IPS-11a (cell line): ENCODE results near the gene BTBD1.

ENCODE experiments used
- H3K4me3 ChIP-seq: one replicate; pipeline ENCODE4 v1.5.1; 2013; ENCODE audit warnings: low read depth, low read length, control low read depth

Gene BTBD1

GRCh38 chr15:82999426-82999825, 67.6 kb downstream of the BTBD1 start:
- no peak overlapping the region for H3K4me3 ChIP-seq

GRCh38 chr15:82995938-82996337, 71.1 kb downstream of the BTBD1 start:
- no peak overlapping the region for H3K4me3 ChIP-seq

GRCh38 chr15:82995076-82995475, 72.0 kb downstream of the BTBD1 start:
- H3K4me3 ChIP-seq, result no peak overlapping the region

GRCh38 chr15:82993144-82993543, 73.9 kb downstream of the BTBD1 start:
- H3K4me3 ChIP-seq, result no peak overlapping the region

- H3K4me3 ChIP-seq, result no peak overlapping the region
Observed at GRCh38 chr15:82992436-82992998, 74.5 kb downstream of the BTBD1 start.

- peak overlapping the region; percentile 99 for H3K4me3 ChIP-seq
Observed at GRCh38 chr15:82986442-82986780, 80.6 kb downstream of the BTBD1 start.

- peak within 1 kb of the TSS; percentile 99 for H3K4me3 ChIP-seq
Observed at GRCh38 chr15:82985688-82986441, 81.2 kb downstream of the BTBD1 start, which contains the start of gene RAMAC. RAMAC (plus strand) TSS chr15:82986210; CDS start chr15:82989019, 2,809 bp downstream.

GRCh38 chr15:82980981-82981380, 86.1 kb downstream of the BTBD1 start:
- H3K4me3 ChIP-seq, result no peak overlapping the region

- H3K4me3 ChIP-seq, result no peak overlapping the region
Observed at GRCh38 chr15:82979726-82980125, 87.3 kb downstream of the BTBD1 start.

- H3K4me3 ChIP-seq, result no peak overlapping the region
Observed at GRCh38 chr15:82978438-82978837, 88.6 kb downstream of the BTBD1 start.

- H3K4me3 ChIP-seq, result no peak overlapping the region
Observed at GRCh38 chr15:82977076-82977475, 90.0 kb downstream of the BTBD1 start.

GRCh38 chr15:82972990-82973389, 94.1 kb downstream of the BTBD1 start:
- H3K4me3 ChIP-seq, result no peak overlapping the region

- H3K4me3 ChIP-seq, result no peak overlapping the region
Observed at GRCh38 chr15:82971218-82971984, 95.7 kb downstream of the BTBD1 start.

GRCh38 chr15:82970696-82971095, 96.4 kb downstream of the BTBD1 start:
- no peak overlapping the region for H3K4me3 ChIP-seq

GRCh38 chr15:82970078-82970686, 96.9 kb downstream of the BTBD1 start:
- H3K4me3 ChIP-seq, result no peak overlapping the region

GRCh38 chr15:82969353-82969752, 97.7 kb downstream of the BTBD1 start:
- no peak overlapping the region for H3K4me3 ChIP-seq

GRCh38 chr15:82968066-82968465, 99.0 kb downstream of the BTBD1 start:
- H3K4me3 ChIP-seq, result no peak overlapping the region

- no peak overlapping the region for H3K4me3 ChIP-seq
Observed at GRCh38 chr15:82966671-82967071, 100.4 kb downstream of the BTBD1 start.
